Testis (tissue), 2 donors: ENCODE data around the gene CACNA1E.

ENCODE experiments used
- POLR2A ChIP-seq: fragments of 450-650 bp; IDR thresholded peaks from one replicate; pipeline ENCODE4 v1.6.1; 2017; ENCODE audit warnings: antibody characterized with exemption, mild to moderate bottlenecking, moderate library complexity
- TF ChIP-seq, protein P1 (sequence below), 3 experiments: fragments of 450-650 bp in 2 of 3; fragments of 200-600 bp in 1 of 3; sonication (generic) in 1 of 3; IDR thresholded peaks; one replicate each; pipeline ENCODE4 v1.5.1; 2016 to 2019; ENCODE audit warnings: antibody characterized with exemption in 3 of 3, mild to moderate bottlenecking in 2 of 3, moderate library complexity in 1 of 3

DNA sequence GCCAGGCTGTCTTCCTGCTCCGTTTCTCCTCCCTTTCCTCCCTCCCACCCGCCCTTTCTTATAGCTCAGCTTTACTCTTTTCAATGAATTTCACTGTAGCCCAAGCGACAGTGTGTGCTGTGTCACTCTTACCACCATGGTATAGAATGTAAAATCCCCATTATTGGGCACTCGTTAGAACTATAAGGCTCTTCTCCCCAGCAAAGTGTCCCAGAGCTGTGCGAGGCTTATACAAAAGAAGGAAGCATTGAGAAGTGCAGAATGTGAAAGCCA is 192.5 kb downstream of the CACNA1E start:
- TF ChIP-seq, protein P1, sequence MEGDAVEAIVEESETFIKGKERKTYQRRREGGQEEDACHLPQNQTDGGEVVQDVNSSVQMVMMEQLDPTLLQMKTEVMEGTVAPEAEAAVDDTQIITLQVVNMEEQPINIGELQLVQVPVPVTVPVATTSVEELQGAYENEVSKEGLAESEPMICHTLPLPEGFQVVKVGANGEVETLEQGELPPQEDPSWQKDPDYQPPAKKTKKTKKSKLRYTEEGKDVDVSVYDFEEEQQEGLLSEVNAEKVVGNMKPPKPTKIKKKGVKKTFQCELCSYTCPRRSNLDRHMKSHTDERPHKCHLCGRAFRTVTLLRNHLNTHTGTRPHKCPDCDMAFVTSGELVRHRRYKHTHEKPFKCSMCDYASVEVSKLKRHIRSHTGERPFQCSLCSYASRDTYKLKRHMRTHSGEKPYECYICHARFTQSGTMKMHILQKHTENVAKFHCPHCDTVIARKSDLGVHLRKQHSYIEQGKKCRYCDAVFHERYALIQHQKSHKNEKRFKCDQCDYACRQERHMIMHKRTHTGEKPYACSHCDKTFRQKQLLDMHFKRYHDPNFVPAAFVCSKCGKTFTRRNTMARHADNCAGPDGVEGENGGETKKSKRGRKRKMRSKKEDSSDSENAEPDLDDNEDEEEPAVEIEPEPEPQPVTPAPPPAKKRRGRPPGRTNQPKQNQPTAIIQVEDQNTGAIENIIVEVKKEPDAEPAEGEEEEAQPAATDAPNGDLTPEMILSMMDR (IDR thresholded peaks at IDR 0.05): no peak
- no peak for TF ChIP-seq POLR2A
